Skeletal muscle cell (primary cell): ENCODE results near the gene WDR33.
"Not testable (repeated sequence)": the region's sequence is repeated elsewhere in the genome, so short reads cannot be mapped to it uniquely, and the experiment has no call there.

Experiments
- DNase-seq: peaks from one replicate; pipeline ENCODE4 v3.0.0-alpha.2; 2010; ENCODE audit warnings: low read depth
- H3K4me3 ChIP-seq: 2 replicates; pipeline ENCODE4 v1.5.1; 2011; ENCODE audit warnings: low read depth, mild to moderate bottlenecking, control low read depth, low read length, moderate library complexity

Gene WDR33

GRCh38 chr2:127811397-127812321 lies 688 bp upstream of the WDR33 start:
- no peak for DNase-seq
- H3K4me3 ChIP-seq = peak overlapping the region; percentile 88

GRCh38 chr2:127810156-127810618 lies 784 bp downstream of the WDR33 start:
- DNase-seq = no peak
- peak overlapping the region; percentile 88 for H3K4me3 ChIP-seq

- no peak for DNase-seq
- no peak overlapping the region for H3K4me3 ChIP-seq
Observed at GRCh38 chr2:127807678-127808353, 3.2 kb downstream of the WDR33 start.

GRCh38 chr2:127806860-127807259 lies 4.1 kb downstream of the WDR33 start:
- DNase-seq, H3K4me3 ChIP-seq: not testable (repeated sequence)

GRCh38 chr2:127805491-127805890 lies 5.5 kb downstream of the WDR33 start:
- no peak overlapping the region for H3K4me3 ChIP-seq
- no peak for DNase-seq

- no peak for DNase-seq
- H3K4me3 ChIP-seq = no peak overlapping the region
Observed at GRCh38 chr2:127799926-127800325, 11.0 kb downstream of the WDR33 start.

- no peak overlapping the region for H3K4me3 ChIP-seq
- DNase-seq = no peak
Observed at GRCh38 chr2:127796389-127796788, 14.6 kb downstream of the WDR33 start.

- H3K4me3 ChIP-seq, DNase-seq: not testable (repeated sequence)
Observed at GRCh38 chr2:127794901-127795300, 16.1 kb downstream of the WDR33 start.

- no peak for DNase-seq
Observed at GRCh38 chr2:127792805-127793204, 18.2 kb downstream of the WDR33 start.

GRCh38 chr2:127790694-127791529 lies 20.1 kb downstream of the WDR33 start:
- no peak for DNase-seq
- no peak overlapping the region for H3K4me3 ChIP-seq

More at GRCh38 chr2:127792805-127793204, 18.2 kb downstream of the WDR33 start:
- H3K4me3 ChIP-seq = no peak overlapping the region

- DNase-seq = no peak
- H3K4me3 ChIP-seq = no peak overlapping the region
Observed at GRCh38 chr2:127786048-127786809, 24.7 kb downstream of the WDR33 start.

- DNase-seq = no peak
- no peak overlapping the region for H3K4me3 ChIP-seq
Observed at GRCh38 chr2:127784965-127785518, 25.9 kb downstream of the WDR33 start.

- no peak overlapping the region for H3K4me3 ChIP-seq
- no peak for DNase-seq
Observed at GRCh38 chr2:127783101-127783500, 27.9 kb downstream of the WDR33 start.

GRCh38 chr2:127778850-127779249 lies 32.1 kb downstream of the WDR33 start:
- H3K4me3 ChIP-seq = no peak overlapping the region
- DNase-seq = no peak

- H3K4me3 ChIP-seq = no peak overlapping the region
- DNase-seq = no peak
Observed at GRCh38 chr2:127778447-127778846, 32.5 kb downstream of the WDR33 start.

- DNase-seq = no peak
- no peak overlapping the region for H3K4me3 ChIP-seq
Observed at GRCh38 chr2:127776122-127776780, 34.7 kb downstream of the WDR33 start.

- no peak overlapping the region for H3K4me3 ChIP-seq
- DNase-seq = no peak
Observed at GRCh38 chr2:127771756-127772155, 39.2 kb downstream of the WDR33 start.
